ES-I3 (cell line): ENCODE results near the gene ALOX5.
"Not testable (repeated sequence)": the region's sequence is repeated elsewhere in the genome, so short reads cannot be mapped to it uniquely, and the experiment has no call there.

Experiments used
- H3K36me3 ChIP-seq: 2 replicates; pipeline ENCODE4 v1.6.1; 2013; ENCODE audit warnings: mild to moderate bottlenecking, low read length, control low read depth, moderate library complexity; ENCODE audit not compliant: insufficient read depth
- H3K4me1 ChIP-seq: 2 replicates; pipeline ENCODE4 v1.6.1; 2013; ENCODE audit warnings: mild to moderate bottlenecking, control low read depth, low read length; ENCODE audit not compliant: insufficient read depth
- H3K9ac ChIP-seq: 2 replicates; pipeline ENCODE4 v1.6.1; 2013; ENCODE audit warnings: low read depth, mild to moderate bottlenecking, low read length, moderate library complexity
- H3K9me3 ChIP-seq: 2 replicates; pipeline ENCODE4 v1.6.1; 2013; ENCODE audit warnings: mild to moderate bottlenecking, low read length, moderate library complexity; ENCODE audit not compliant: control insufficient read depth, insufficient read depth

ALOX5 gene

DNA sequence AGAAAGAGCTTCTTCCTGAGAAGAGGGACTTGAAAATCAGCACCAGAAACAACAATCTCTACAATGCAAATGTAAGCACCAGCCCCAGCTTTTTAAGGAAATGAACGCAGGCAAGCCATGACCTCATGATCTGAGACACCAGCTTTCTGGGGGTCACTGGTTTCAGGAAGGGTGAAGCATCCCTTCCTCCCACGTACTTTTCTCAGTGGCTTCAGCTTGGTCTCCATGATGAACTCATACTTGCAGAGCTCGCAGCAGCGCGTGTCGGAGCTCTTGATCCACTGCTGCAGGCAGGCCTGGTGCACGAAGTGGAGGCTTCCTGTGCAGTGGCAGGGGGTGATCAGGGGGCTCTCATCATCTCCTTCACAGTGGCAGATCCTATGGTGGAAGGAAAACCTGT, 87.0 kb downstream of the ALOX5 start:
- no peaks in the 10 kb centered on the region for H3K4me1 ChIP-seq
- no peak overlapping the region for H3K9ac ChIP-seq
- H3K36me3 ChIP-seq, result no peaks in the 10 kb centered on the region
- H3K9me3 ChIP-seq, result no peaks in the 10 kb centered on the region

GRCh38 chr10:45463244-45464116, 89.5 kb downstream of the ALOX5 start:
- Histone ChIP-seq H3K36me3 (no peaks in the 10 kb centered on the region), H3K4me1 (no peaks in the 10 kb centered on the region), H3K9me3 (no peaks in the 10 kb centered on the region), H3K9ac (no peak overlapping the region)

- Histone ChIP-seq H3K9ac (no peak overlapping the region; the same call in 1 of the 2 replicates), H3K36me3 (no peaks in the 10 kb centered on the region), H3K9me3 (no peaks in the 10 kb centered on the region), H3K4me1 (no peaks in the 10 kb centered on the region)
Observed at GRCh38 chr10:45464958-45465567, 91.0 kb downstream of the ALOX5 start.

- Histone ChIP-seq H3K36me3 (no peaks in the 10 kb centered on the region), H3K9me3 (no peaks in the 10 kb centered on the region), H3K9ac (no peak overlapping the region), H3K4me1 (peaks cover 3% of the 10 kb centered on the region; the same call in 1 of the 2 replicates)
Observed at GRCh38 chr10:45466784-45467183, 92.8 kb downstream of the ALOX5 start.

- Histone ChIP-seq H3K9me3 (no peaks in the 10 kb centered on the region), H3K4me1 (peaks cover 6% of the 10 kb centered on the region), H3K36me3 (no peaks in the 10 kb centered on the region), H3K9ac (no peak overlapping the region)
Observed at GRCh38 chr10:45468079-45468478, 94.1 kb downstream of the ALOX5 start.

DNA sequence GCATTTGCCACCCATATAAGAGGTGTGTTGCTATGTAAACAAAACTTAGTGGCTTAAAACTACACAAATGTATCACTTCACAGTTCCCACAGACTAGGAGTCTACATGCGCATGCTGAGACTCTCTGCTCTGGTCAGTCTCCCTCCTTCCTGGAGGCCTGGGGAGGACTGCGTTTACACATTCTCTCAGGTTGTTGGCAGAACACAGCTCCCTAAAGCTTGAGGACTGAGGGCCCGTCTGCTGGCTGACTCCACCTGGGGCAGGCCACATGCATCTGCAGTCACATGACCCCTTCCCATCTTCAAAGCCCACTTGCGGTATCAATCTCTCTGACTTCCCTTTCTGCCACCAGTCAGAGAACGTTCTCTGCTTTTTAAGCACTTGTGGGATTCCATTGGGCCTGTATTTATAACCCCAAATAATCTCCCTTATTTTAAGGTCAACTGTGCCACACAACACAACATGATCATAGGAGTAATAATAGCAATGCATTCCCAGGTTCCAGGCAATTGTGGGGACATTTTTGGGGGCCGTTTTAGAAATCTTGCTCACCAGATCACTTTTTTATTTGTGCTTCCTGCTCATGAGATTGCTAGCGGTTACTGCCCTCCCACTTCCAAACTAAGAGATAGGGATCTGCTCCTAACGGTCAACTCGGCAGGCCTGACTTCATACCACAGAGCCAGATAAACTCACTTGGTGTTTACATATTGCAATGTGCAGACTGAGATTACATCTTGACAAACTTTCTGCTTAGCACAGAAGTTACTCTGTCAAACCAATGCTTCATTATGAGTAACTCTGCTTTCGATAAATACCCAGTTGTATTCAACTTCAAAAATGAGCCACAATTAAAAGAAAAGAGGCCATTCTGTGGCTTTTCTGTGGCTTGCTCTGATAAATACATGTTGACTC, 96.3 kb downstream of the ALOX5 start:
- H3K4me1 ChIP-seq, result peaks cover 6% of the 10 kb centered on the region
- H3K9ac ChIP-seq, result no peak overlapping the region
- no peaks in the 10 kb centered on the region for H3K36me3 ChIP-seq
- H3K9me3 ChIP-seq, result no peaks in the 10 kb centered on the region

- Histone ChIP-seq H3K36me3 (no peaks in the 10 kb centered on the region), H3K4me1 (peaks cover 6% of the 10 kb centered on the region), H3K9me3 (no peaks in the 10 kb centered on the region), H3K9ac (no peak overlapping the region)
Observed at GRCh38 chr10:45471059-45471458, 97.0 kb downstream of the ALOX5 start.

DNA sequence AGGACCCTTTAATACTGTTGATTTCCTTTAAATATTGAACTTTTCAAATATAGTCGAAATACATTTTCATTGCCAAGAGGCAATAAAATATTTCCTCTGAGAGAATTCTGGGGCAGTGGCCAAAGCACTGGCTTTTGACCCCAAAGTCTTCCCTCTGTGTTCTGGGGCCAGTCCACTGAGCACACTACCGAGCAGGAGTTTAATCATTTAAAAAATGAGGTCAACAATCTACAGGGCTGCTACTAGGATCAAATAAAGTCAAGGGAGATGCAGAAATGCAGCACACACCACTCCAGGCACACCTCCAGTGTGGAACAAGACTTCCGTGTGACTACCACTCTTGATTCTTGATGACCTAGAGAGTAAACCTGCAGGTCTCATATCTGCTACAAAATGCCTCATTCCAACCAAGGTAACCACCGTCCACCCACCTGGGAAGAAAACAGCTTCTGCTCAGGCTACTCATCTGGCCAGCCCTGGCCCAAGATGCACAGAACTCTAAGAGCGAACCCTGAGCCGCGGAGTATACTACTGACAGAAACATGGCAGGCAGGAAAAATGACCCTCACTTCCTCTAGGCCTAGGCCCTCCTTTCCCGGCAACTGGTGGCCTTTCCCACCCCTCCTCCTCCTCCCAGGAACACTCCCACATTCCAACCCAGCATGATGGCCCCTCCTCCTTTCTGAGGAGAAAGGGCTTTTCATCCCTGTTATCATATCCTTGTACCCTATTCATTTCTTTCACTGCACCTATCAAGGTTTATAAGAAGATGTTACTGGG, 97.7 kb downstream of the ALOX5 start:
- Histone ChIP-seq H3K9ac (no peak overlapping the region), H3K36me3 (no peaks in the 10 kb centered on the region), H3K4me1 (peaks cover 6% of the 10 kb centered on the region), H3K9me3 (no peaks in the 10 kb centered on the region)

DNA sequence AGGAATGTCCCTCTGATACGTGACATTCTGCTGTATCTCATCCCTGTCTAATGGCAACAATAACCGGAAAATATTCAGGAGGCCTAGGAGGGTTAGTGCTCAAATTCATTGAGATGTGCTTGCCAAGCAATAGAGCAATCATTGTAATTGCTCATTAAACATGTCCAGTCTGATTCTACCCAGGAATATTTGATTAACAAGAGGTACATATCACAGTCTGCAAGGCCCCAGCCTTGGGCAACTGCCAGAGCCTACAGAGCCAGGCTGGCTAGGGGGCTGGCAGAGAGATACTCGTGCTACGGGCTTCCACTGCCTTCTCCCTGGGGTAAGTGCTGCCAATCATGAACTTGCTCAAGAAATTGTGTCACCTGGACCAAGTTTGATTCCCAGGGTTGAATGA, 99.1 kb downstream of the ALOX5 start:
- Histone ChIP-seq H3K36me3 (no peaks in the 10 kb centered on the region), H3K9ac (no peak overlapping the region), H3K9me3 (no peaks in the 10 kb centered on the region), H3K4me1 (peaks cover 6% of the 10 kb centered on the region)

GRCh38 chr10:45476559-45476958, 102.5 kb downstream of the ALOX5 start:
- peaks cover 5% of the 10 kb centered on the region for H3K4me1 ChIP-seq
- H3K9me3 ChIP-seq, result no peaks in the 10 kb centered on the region; the same call in 1 of the 2 replicates

DNA sequence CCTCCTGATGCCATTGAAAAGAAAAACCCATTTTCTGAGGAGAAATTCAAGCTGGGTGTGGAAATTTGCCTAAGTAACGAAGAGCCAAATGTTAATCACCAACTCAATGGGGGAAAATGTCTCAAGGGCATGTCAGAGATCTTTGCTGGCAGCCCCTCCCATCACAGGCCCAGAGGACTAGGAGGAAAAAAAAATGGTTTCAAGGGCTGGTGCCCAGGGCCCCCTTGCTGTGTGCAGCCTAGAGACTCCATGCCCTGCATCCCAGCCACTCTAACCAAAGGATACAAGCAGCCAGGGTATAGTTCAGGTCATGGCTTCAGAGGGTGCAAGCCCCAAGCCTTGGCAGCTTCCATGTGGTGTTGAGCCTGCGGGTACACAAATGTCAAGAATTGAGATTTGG, 106.3 kb downstream of the ALOX5 start:
- Histone ChIP-seq H3K9me3 (no peaks in the 10 kb centered on the region; the same call in 1 of the 2 replicates), H3K36me3 (no peaks in the 10 kb centered on the region), H3K4me1 (no peaks in the 10 kb centered on the region), H3K9ac (no peak overlapping the region)

More at GRCh38 chr10:45476559-45476958, 102.5 kb downstream of the ALOX5 start:
- H3K9ac ChIP-seq, result no peak overlapping the region
- no peaks in the 10 kb centered on the region for H3K36me3 ChIP-seq

- H3K9me3 ChIP-seq, H3K4me1 ChIP-seq, H3K36me3 ChIP-seq, H3K9ac ChIP-seq: not testable (repeated sequence)
Observed at GRCh38 chr10:45481100-45481499, 107.1 kb downstream of the ALOX5 start.

GRCh38 chr10:45483002-45483401, 109.0 kb downstream of the ALOX5 start:
- H3K9me3 ChIP-seq, result no peaks in the 10 kb centered on the region; the same call in 1 of the 2 replicates
- no peaks in the 10 kb centered on the region for H3K4me1 ChIP-seq

DNA sequence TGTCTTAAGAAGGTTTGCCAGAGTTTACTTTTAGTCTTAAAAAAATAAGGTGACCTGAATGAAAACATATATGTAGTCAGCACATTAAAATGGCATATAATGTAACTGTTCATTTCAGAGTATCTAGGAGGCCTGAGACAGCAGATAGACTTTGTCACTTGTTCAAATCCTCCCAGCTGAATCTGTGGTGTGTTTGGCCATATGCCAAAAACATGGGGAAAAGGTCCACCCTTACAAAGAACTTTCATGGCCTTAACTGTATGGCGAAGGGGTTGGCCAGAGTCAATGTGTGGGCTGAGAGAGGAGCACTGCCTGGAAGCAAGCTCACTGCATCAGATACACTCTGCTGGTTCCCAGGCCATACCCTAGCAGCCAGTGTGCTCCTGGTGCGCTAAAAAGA, 113.7 kb downstream of the ALOX5 start:
- Histone ChIP-seq H3K9me3 (no peaks in the 10 kb centered on the region; the same call in 1 of the 2 replicates), H3K4me1 (no peaks in the 10 kb centered on the region), H3K36me3 (no peaks in the 10 kb centered on the region), H3K9ac (no peak overlapping the region)

More at GRCh38 chr10:45483002-45483401, 109.0 kb downstream of the ALOX5 start:
- no peaks in the 10 kb centered on the region for H3K36me3 ChIP-seq
- H3K9ac ChIP-seq, result no peak overlapping the region
